ENCODE results near the gene SMG6.
A peak's percentile ranks its signal among the peaks of the same experiment; 100 is the strongest.

SMG6 gene

GRCh38 chr17:2194889-2195335 lies 108.7 kb downstream of the SMG6 start:
- TF ChIP-seq, protein P1, sequence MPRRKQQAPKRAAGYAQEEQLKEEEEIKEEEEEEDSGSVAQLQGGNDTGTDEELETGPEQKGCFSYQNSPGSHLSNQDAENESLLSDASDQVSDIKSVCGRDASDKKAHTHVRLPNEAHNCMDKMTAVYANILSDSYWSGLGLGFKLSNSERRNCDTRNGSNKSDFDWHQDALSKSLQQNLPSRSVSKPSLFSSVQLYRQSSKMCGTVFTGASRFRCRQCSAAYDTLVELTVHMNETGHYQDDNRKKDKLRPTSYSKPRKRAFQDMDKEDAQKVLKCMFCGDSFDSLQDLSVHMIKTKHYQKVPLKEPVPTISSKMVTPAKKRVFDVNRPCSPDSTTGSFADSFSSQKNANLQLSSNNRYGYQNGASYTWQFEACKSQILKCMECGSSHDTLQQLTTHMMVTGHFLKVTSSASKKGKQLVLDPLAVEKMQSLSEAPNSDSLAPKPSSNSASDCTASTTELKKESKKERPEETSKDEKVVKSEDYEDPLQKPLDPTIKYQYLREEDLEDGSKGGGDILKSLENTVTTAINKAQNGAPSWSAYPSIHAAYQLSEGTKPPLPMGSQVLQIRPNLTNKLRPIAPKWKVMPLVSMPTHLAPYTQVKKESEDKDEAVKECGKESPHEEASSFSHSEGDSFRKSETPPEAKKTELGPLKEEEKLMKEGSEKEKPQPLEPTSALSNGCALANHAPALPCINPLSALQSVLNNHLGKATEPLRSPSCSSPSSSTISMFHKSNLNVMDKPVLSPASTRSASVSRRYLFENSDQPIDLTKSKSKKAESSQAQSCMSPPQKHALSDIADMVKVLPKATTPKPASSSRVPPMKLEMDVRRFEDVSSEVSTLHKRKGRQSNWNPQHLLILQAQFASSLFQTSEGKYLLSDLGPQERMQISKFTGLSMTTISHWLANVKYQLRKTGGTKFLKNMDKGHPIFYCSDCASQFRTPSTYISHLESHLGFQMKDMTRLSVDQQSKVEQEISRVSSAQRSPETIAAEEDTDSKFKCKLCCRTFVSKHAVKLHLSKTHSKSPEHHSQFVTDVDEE (CRISPR knock-in tag; IDR thresholded peaks at IDR 0.05): no peak
- no peak for TF ChIP-seq GLIS3 (CRISPR knock-in tag; IDR thresholded peaks at IDR 0.05)
- TF ChIP-seq TCF4 (CRISPR knock-in tag; IDR thresholded peaks at IDR 0.05; ENCODE audit: borderline replicate concordance): no peak
- TF ChIP-seq POU6F1 (CRISPR knock-in tag; IDR thresholded peaks at IDR 0.05; ENCODE audit: borderline replicate concordance, low read depth): no peak
- no peak for TF ChIP-seq ARNTL (CRISPR knock-in tag; IDR thresholded peaks at IDR 0.05; ENCODE audit: borderline replicate concordance, low read depth)
- TF ChIP-seq CSDC2 (CRISPR knock-in tag; IDR thresholded peaks at IDR 0.05): no peak
- TF ChIP-seq, protein P2, sequence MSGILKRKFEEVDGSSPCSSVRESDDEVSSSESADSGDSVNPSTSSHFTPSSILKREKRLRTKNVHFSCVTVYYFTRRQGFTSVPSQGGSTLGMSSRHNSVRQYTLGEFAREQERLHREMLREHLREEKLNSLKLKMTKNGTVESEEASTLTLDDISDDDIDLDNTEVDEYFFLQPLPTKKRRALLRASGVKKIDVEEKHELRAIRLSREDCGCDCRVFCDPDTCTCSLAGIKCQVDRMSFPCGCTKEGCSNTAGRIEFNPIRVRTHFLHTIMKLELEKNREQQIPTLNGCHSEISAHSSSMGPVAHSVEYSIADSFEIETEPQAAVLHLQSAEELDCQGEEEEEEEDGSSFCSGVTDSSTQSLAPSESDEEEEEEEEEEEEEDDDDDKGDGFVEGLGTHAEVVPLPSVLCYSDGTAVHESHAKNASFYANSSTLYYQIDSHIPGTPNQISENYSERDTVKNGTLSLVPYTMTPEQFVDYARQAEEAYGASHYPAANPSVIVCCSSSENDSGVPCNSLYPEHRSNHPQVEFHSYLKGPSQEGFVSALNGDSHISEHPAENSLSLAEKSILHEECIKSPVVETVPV (CRISPR knock-in tag; IDR thresholded peaks at IDR 0.05): no peak
- no peak for TF ChIP-seq RARB (CRISPR knock-in tag; IDR thresholded peaks at IDR 0.05)
- TF ChIP-seq ESRRG (CRISPR knock-in tag; IDR thresholded peaks at IDR 0.05): no peak
- TF ChIP-seq, protein P3, sequence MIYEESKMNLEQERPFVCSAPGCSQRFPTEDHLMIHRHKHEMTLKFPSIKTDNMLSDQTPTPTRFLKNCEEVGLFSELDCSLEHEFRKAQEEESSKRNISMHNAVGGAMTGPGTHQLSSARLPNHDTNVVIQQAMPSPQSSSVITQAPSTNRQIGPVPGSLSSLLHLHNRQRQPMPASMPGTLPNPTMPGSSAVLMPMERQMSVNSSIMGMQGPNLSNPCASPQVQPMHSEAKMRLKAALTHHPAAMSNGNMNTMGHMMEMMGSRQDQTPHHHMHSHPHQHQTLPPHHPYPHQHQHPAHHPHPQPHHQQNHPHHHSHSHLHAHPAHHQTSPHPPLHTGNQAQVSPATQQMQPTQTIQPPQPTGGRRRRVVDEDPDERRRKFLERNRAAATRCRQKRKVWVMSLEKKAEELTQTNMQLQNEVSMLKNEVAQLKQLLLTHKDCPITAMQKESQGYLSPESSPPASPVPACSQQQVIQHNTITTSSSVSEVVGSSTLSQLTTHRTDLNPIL (CRISPR knock-in tag; IDR thresholded peaks at IDR 0.05; ENCODE audit: low read depth): no peak
- no peak for TF ChIP-seq ZNF70 (CRISPR knock-in tag; IDR thresholded peaks at IDR 0.05)
- no peak for TF ChIP-seq PPARA (CRISPR knock-in tag; IDR thresholded peaks at IDR 0.05; ENCODE audit: borderline replicate concordance)

DNA sequence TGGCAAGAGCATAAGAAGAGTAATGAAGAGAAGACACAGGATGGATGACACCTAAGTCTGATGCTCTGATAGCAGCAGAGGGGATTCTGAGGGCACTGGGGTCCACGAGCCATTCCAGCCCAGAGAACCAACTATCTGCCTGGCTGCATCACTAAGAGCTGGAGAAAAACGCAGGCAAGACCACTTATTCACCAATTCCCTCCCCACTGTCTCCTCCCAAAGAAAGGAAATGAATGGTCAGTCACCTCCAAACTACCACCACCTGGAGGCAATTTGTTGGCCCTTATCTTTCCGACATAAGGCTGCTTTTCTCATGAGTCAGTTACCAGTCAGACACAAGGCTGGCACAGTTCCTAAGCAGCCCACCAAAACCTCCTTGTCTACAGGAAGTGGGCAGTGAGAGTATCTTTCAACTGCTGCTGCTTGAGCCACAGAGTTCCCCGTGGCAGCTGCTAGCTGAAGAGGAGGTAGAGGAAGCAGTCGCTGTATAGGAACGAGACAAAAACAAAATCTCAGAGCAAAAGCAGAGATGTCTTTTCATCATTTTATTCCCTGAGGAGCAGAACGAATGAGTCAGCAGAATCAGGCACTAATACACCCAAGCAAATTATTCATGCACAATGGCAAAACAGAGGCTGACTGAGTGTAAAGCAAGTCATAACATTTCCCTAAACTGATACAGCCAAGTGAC lies 111.1 kb downstream of the SMG6 start:
- TF ChIP-seq ESRRG (CRISPR knock-in tag; IDR thresholded peaks at IDR 0.05): no peak
- TF ChIP-seq RARB (CRISPR knock-in tag; IDR thresholded peaks at IDR 0.05): 0 out of 2 replicates have a peak, but pooled peaks have one; percentile 62
- TF ChIP-seq TCF4 (CRISPR knock-in tag; IDR thresholded peaks at IDR 0.05; ENCODE audit: borderline replicate concordance): peak; percentile 55; the same call in 1 of the 2 replicates
- TF ChIP-seq ZFP3 (CRISPR knock-in tag; IDR thresholded peaks at IDR 0.05): peak; percentile 61; the same call in 1 of the 2 replicates
- no peak for TF ChIP-seq CSDC2 (CRISPR knock-in tag; IDR thresholded peaks at IDR 0.05)
- TF ChIP-seq TOX (CRISPR knock-in tag; IDR thresholded peaks at IDR 0.05; ENCODE audit: borderline replicate concordance): no peak; the same call in 1 of the 2 replicates
- peak; percentile 45 for TF ChIP-seq ISL1 (CRISPR knock-in tag; IDR thresholded peaks at IDR 0.05)
- TF ChIP-seq PATZ1 (CRISPR knock-in tag; IDR thresholded peaks at IDR 0.05; ENCODE audit: borderline replicate concordance): 0 out of 2 replicates have a peak, but pooled peaks have one; percentile 15
- ATAC-seq: peak; percentile 84

More at GRCh38 chr17:2194889-2195335, 108.7 kb downstream of the SMG6 start:
- no peak for ATAC-seq

- ATAC-seq: peak; percentile 32
- TF ChIP-seq POU6F1 (CRISPR knock-in tag; IDR thresholded peaks at IDR 0.05; ENCODE audit: borderline replicate concordance, low read depth) (no peak), ESRRG (CRISPR knock-in tag; IDR thresholded peaks at IDR 0.05) (no peak), ARNTL (CRISPR knock-in tag; IDR thresholded peaks at IDR 0.05; ENCODE audit: borderline replicate concordance, low read depth) (no peak), ZNF70 (CRISPR knock-in tag; IDR thresholded peaks at IDR 0.05) (no peak), ISL1 (CRISPR knock-in tag; IDR thresholded peaks at IDR 0.05) (no peak), CSDC2 (CRISPR knock-in tag; IDR thresholded peaks at IDR 0.05) (no peak), ZFP3 (CRISPR knock-in tag; IDR thresholded peaks at IDR 0.05) (no peak)
- TF ChIP-seq, protein P3 (CRISPR knock-in tag; IDR thresholded peaks at IDR 0.05; ENCODE audit: low read depth): no peak
- TF ChIP-seq, protein P1 (CRISPR knock-in tag; IDR thresholded peaks at IDR 0.05): no peak
- TF ChIP-seq, protein P2 (CRISPR knock-in tag; IDR thresholded peaks at IDR 0.05): no peak
These were observed 111.8 kb downstream of the SMG6 start for GRCh38 chr17:2191785-2192184.
